AG04450 (cell line): ENCODE results near the gene KIF23. TPM values are rescaled to one million over a fixed set of nuclear protein-coding genes. Genes with fewer than 3 reads are reported as not detected.

Experiments
- CTCF ChIA-PET: fragments of 300-600, 350-600 bp; formaldehyde crosslinking; extraction: SDS; loops from one replicate; lab custom pipeline; 2022; ENCODE audit warnings: antibody characterized with exemption, inconsistent platforms; lab: Charles Lee
- POLR2A ChIA-PET: fragments of 350-600 bp; formaldehyde crosslinking; extraction: SDS; loops from one replicate; lab custom pipeline; 2021; ENCODE audit warnings: antibody characterized with exemption, inconsistent platforms; lab: Yijun Ruan, JAX
- DNase-seq: peaks from one replicate; pipeline ENCODE4 v3.0.0-alpha.2; 2011; ENCODE audit warnings: low read depth, low spot score
- H3K27ac ChIP-seq: one replicate; pipeline ENCODE4 v1.5.1; 2012; ENCODE audit warnings: low read depth, low read length, control low read depth
- H3K27me3 ChIP-seq: one replicate; pipeline ENCODE4 v1.6.0; 2012; ENCODE audit warnings: low read length; ENCODE audit not compliant: control insufficient read depth, insufficient read depth
- H3K4me3 ChIP-seq: 2 replicates; pipeline ENCODE4 v1.5.1; 2011; ENCODE audit warnings: mild to moderate bottlenecking, low read depth, low read length, control low read depth
- H3K9me3 ChIP-seq: 2 replicates; pipeline ENCODE4 v1.5.1; 2012; ENCODE audit warnings: low read length; ENCODE audit not compliant: control insufficient read depth, insufficient read depth
- CTCF ChIP-seq: IDR thresholded peaks from 2 replicates; pipeline ENCODE4 v1.5.1; 2011; ENCODE audit warnings: low read depth, low read length, control low read depth, inconsistent platforms
- polyA minus RNA-seq: library from RNA; depleted of rRNA, polyadenylated mRNA; stranded (reverse); fragments of >200 nt; gene quantifications from 2 replicates; pipeline ENCODE4 v1.2.3, GENCODE V29; 2011; rRNA and poly(A)+ RNA removed
- polyA plus RNA-seq: library from polyadenylated mRNA; depleted of rRNA; stranded (reverse); fragments of >200 nt; gene quantifications from 2 replicates; pipeline ENCODE4 v1.2.3, GENCODE V29; 2011; rRNA removed

KIF23 gene
- polyA plus RNA-seq (14.6 and 20.0 TPM in 2 replicates), polyA minus RNA-seq (17.5 and 18.2 TPM in 2 replicates)

GRCh38 chr15:69413822-69414700 is at the start of gene KIF23:
Gene KIF23 (plus strand): TSS chr15:69414349. CDS start chr15:69414466, 117 bp downstream.
- ChIA-PET CTCF (interaction anchor here (1.0 to 2.7 kb wide), 2 partner anchors 20 to 49 kb away, joined by 3 to 13 read pairs; no protein-coding TSS in a partner anchor), POLR2A (interaction anchor here (0.5 to 2.2 kb wide), 10 partner anchors 10 to 741 kb away, joined by 3 to 33 read pairs (median 4); partner anchors contain the start of genes GLCE and RPLP1)
- Histone ChIP-seq H3K27me3 (no peaks in the 10 kb centered on the region), H3K27ac (peak within 1 kb of the TSS; percentile 96), H3K4me3 (peak within 1 kb of the TSS; percentile 92), H3K9me3 (no peaks in the 10 kb centered on the region; the same call in 1 of the 2 replicates)
- TF ChIP-seq CTCF = no peak
- DNase-seq = peak; percentile 82

GRCh38 chr15:69367236-69367635 is 46.9 kb upstream of the KIF23 start:
- H3K27ac ChIP-seq = no peak overlapping the region
- no peak for DNase-seq
- ChIA-PET CTCF (interaction anchor here (3.1 kb wide), 1 partner anchor 28 kb away, joined by 12 read pairs; no protein-coding TSS in a partner anchor), POLR2A (no interaction called here)
- TF ChIP-seq CTCF = no peak
- no peaks in the 10 kb centered on the region for H3K27me3 ChIP-seq
- no peak overlapping the region for H3K4me3 ChIP-seq
- H3K9me3 ChIP-seq = no peaks in the 10 kb centered on the region

GRCh38 chr15:69369631-69370030 is 44.5 kb upstream of the KIF23 start:
- TF ChIP-seq CTCF = no peak
- no peak overlapping the region for H3K4me3 ChIP-seq
- ChIA-PET CTCF (interaction anchor here (0.6 kb wide), 1 partner anchor 274 kb away, joined by 3 read pairs; no protein-coding TSS in a partner anchor), POLR2A (no interaction called here)
- H3K27me3 ChIP-seq = no peaks in the 10 kb centered on the region
- no peaks in the 10 kb centered on the region for H3K9me3 ChIP-seq
- no peak for DNase-seq
- H3K27ac ChIP-seq = no peak overlapping the region

- no peaks in the 10 kb centered on the region for H3K9me3 ChIP-seq
- no peak for TF ChIP-seq CTCF
- DNase-seq = no peak
- H3K27ac ChIP-seq = no peak overlapping the region
- peaks cover 5% of the 10 kb centered on the region for H3K27me3 ChIP-seq
- H3K4me3 ChIP-seq = no peak overlapping the region
- POLR2A ChIA-PET = no interaction called here
- CTCF ChIA-PET = no interaction called here
These were observed 40.7 kb upstream of the KIF23 start for GRCh38 chr15:69373406-69373805.
